GM12873 (cell line): Measurements from ENCODE around the gene AP5S1.

Source experiments
- TF ChIP-seq, protein P1 (sequence below): IDR thresholded peaks from 2 replicates; pipeline ENCODE4 v1.5.1; 2012; ENCODE audit warnings: low read depth, mild to moderate bottlenecking, moderate library complexity, low read length, control low read depth; ENCODE audit not compliant: insufficient read depth; ENCODE audit errors: missing control alignments

AP5S1 gene

DNA sequence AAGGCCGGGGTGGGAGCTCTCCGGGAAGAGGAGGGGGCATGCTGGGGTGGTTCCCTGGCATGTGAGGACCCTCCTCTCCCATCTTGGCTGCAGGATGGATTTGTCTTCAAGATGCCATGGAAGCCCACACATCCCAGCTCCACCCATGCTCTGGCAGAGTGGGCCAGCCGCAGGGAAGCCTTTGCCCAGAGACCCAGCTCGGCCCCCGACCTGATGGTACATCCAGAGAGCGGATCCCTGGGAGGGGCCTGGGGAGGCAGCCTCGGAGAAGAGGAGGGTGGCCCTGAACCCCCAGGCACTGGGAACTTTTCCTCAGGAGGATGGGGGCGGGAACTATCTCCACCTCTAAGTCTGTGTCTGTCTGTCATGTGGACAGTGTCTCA lies 19.5 kb upstream of the AP5S1 start:
- TF ChIP-seq, protein P1, sequence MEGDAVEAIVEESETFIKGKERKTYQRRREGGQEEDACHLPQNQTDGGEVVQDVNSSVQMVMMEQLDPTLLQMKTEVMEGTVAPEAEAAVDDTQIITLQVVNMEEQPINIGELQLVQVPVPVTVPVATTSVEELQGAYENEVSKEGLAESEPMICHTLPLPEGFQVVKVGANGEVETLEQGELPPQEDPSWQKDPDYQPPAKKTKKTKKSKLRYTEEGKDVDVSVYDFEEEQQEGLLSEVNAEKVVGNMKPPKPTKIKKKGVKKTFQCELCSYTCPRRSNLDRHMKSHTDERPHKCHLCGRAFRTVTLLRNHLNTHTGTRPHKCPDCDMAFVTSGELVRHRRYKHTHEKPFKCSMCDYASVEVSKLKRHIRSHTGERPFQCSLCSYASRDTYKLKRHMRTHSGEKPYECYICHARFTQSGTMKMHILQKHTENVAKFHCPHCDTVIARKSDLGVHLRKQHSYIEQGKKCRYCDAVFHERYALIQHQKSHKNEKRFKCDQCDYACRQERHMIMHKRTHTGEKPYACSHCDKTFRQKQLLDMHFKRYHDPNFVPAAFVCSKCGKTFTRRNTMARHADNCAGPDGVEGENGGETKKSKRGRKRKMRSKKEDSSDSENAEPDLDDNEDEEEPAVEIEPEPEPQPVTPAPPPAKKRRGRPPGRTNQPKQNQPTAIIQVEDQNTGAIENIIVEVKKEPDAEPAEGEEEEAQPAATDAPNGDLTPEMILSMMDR, result no peak

DNA sequence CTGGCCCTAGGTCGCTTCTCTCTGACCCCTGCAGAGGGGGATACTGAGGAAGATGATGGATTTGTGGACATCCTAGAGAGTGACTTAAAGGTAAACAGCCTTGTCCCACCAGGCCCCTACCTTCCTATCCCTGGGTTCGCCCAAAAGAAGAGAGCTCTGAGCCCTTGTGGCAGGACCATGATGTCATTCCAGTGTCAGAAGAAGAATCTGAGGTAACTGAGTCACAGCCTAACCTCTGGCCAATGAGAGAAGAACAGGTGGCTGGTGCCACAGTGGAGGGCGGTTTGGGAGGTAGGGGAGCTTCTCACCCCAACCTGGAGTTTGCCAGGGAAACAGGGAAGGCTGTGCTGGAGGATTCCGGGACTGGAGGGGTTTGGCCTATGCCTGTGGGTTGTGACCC lies 19.0 kb upstream of the AP5S1 start:
- TF ChIP-seq, protein P1, result no peak

DNA sequence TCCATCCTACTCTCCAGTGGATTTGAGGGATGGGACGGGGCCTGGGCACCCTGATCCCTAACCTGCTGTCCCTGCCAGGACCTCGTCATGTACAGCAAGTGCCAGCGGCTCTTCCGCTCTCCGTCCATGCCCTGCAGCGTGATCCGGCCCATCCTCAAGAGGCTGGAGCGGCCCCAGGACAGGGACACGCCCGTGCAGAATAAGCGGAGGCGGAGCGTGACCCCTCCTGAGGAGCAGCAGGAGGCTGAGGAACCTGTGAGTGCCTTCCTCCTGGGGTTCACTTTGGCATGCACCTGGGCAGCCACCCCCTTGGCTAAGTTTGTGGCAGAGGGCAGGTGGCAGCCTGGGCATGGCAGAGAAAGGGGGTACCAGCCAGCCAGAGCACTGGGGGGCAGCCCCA lies 18.5 kb upstream of the AP5S1 start:
- TF ChIP-seq, protein P1, result no peak

DNA sequence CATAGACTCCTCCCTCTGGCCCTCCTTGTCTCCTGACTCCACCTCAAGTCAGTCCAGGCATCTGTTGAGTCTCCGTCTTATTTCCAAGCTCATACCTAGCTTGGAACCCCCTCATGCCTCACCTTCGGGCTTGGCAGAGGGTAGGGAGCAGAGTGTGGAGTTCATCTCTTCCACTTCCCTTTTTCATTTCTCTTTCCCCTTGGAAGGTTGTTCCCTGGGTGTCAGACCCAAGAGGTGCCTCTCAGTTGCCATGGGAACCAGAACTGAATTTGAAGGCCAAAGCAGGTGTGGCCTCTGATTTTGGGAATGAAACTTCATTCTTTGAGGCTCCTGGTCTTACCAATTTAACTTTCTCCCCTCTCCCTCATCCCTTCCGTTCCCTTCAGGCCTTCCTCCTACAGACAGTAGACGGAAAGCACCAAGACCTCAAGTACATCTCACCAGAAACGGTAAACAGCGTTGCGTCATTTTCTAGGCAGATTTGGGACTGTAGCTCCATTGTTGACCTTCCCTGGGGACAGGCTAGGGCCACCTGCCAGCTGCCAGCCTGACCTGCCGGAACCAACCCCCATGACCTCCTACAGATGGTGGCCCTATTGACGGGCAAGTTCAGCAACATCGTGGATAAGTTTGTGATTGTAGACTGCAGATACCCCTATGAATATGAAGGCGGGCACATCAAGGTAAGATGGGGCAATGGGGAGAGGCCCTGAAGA lies 17.7 kb upstream of the AP5S1 start:
- TF ChIP-seq, protein P1, result no peak

DNA sequence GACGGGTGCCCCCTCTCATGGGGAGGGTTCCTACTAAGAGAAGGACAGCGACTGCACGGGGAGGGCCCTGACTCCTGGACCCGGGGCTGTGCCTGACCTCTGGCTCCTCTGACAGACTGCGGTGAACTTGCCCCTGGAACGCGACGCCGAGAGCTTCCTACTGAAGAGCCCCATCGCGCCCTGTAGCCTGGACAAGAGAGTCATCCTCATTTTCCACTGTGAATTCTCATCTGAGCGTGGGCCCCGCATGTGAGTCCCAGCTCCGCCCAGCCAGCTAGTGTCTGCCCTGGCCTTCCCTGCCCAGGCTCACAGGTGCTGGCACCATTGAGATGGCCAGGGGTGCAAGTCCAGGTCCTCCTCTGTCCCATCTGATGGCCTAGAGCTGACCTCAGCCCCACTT lies 17.1 kb upstream of the AP5S1 start:
- TF ChIP-seq, protein P1, result no peak

DNA sequence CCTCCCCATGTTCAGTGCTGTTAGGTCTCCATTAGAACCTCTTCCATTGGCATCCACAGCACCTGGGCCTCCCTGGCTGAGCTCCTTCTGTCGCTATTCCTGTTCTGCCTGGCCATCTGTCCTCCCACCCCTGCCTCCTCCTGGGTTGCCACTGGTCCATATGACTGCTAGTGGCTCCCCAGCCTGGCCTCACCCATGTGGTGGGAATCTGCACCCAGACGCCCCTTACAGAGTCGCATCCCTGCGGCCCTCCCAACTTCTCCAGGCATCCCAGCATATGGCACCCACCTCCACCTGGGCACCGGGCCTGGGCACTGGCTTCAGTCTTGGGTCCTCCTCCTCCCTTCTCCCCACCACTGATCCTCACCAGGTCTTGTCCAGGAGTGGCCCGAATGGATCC lies 16.5 kb upstream of the AP5S1 start:
- TF ChIP-seq, protein P1, result no peak

DNA sequence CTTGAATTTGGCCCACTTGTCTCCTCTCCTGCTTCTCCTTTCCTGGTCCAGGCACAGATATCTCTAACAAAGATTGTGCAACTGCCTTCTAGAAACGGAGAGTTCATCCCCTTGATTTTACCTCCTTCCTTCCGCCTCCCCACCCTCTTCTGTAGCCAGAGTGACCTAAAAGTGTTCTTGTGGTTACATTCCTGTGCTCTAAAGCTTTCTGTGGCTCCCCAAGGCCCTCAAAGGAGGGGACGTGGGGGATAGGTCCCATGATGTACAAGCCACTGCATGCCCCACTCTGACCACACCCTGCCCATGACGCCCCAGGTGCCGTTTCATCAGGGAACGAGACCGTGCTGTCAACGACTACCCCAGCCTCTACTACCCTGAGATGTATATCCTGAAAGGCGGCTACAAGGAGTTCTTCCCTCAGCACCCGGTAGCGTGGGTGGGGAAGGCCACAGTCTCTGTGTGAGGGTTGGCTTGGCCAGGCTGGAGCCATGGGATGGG lies 16.0 kb upstream of the AP5S1 start:
- TF ChIP-seq, protein P1, result no peak
